OCI-LY3 (cell line): ENCODE data around the gene TAOK2.

Source experiments
- CTCF ChIP-seq: fragments of 200-600, 300-600 bp; sonication (generic); IDR thresholded peaks from 2 replicates; pipeline ENCODE4 v1.5.1; 2014; ENCODE audit warnings: antibody characterized with exemption, low read length, low read depth
- EZH2phosphoT487 ChIP-seq: fragments of 200-600 bp; shearing (Covaris generic); IDR thresholded peaks from 2 replicates; pipeline ENCODE4 v1.6.1; 2018; ENCODE audit warnings: antibody characterized with exemption, mixed run types, low read depth

GRCh38 chr16:29989111-29989858 lies 15.6 kb downstream of the TAOK2 start:
- TF ChIP-seq EZH2phosphoT487: no peak
- TF ChIP-seq CTCF: no peak
